ENCODE results near the gene POPDC2. TPM values are rescaled to one million over a fixed set of nuclear protein-coding genes. Genes with fewer than 3 reads are reported as not detected.
"Not testable (repeated sequence)": the region's sequence is repeated elsewhere in the genome, so short reads cannot be mapped to it uniquely, and the experiment has no call there.

The POPDC2 gene
- total RNA-seq, 1 experiment from 2014 or later, result 0.77 TPM

DNA sequence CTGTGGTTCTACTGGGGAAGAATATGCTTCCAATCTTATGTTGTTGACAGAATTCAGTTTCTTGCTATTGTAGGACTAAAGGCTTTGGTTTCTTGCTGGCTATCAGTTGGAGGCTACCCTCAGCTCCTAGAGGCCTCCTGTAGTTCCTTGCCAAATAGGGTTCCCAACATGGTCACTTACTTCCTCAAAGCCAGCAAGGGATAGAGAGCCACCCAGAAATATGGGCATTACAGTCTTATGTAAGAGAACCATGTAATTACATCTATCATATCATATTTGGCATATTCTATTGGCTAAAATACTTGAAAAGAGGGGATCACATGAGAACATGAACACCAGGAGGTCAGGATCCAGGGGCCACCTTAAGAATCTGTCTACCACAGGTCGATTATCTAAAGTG lies 23.0 kb upstream of the POPDC2 start:
- intact Hi-C loops (cut with micrococcal nuclease; ENCODE audit: unreplicated experiment), result loop anchor here (5.0 kb wide), 1 partner anchor 801 kb away; no protein-coding TSS in a partner anchor
- DNase-seq, result no peak
- Mint-ChIP-seq H3K4me3 (ENCODE audit: unreplicated experiment) (no peak overlapping the region), H3K9me3 (ENCODE audit: unreplicated experiment) (peaks cover 12% of the 10 kb centered on the region), H3K27ac (ENCODE audit: unreplicated experiment) (no peak overlapping the region), H3K36me3 (ENCODE audit: insufficient read depth, unreplicated experiment) (no peaks in the 10 kb centered on the region), H3K27me3 (ENCODE audit: insufficient read depth, unreplicated experiment) (no peaks in the 10 kb centered on the region), H3K4me1 (ENCODE audit: low read depth, unreplicated experiment) (no peaks in the 10 kb centered on the region)
- Histone ChIP-seq H3K4me1 (no peaks in the 10 kb centered on the region), H3K36me3 (ENCODE audit: control insufficient read depth, insufficient read depth, low read length) (no peaks in the 10 kb centered on the region), H3K9me3 (no peaks in the 10 kb centered on the region), H3K4me3 (ENCODE audit: low read depth, low read length) (no peak overlapping the region), H3K27me3 (replicated peaks; ENCODE audit: control insufficient read depth, insufficient read depth, low read length) (no peaks in the 10 kb centered on the region)
- TF ChIP-seq CTCF (IDR thresholded peaks at IDR 0.05; ENCODE audit: insufficient read depth in 1 of 2, low read depth in 1 of 2, low read length in 1 of 2, severe bottlenecking in 1 of 2, unreplicated experiment in 1 of 2), result no peak
- POLR2A ChIA-PET, result no interaction called here
- CTCF ChIA-PET, result interaction anchor here (0.8 kb wide), 1 partner anchor 123 kb away, joined by 11 read pairs; no protein-coding TSS in a partner anchor
- no TSS peak for BruUV-seq (replicated peaks)

- Mint-ChIP-seq H3K27me3 (ENCODE audit: insufficient read depth, unreplicated experiment) (no peaks in the 10 kb centered on the region), H3K4me1 (ENCODE audit: low read depth, unreplicated experiment) (peaks cover 6% of the 10 kb centered on the region), H3K27ac (ENCODE audit: unreplicated experiment) (no peak overlapping the region), H3K4me3 (ENCODE audit: unreplicated experiment) (no peak overlapping the region), H3K9me3 (ENCODE audit: unreplicated experiment) (no peaks in the 10 kb centered on the region), H3K36me3 (ENCODE audit: insufficient read depth, unreplicated experiment) (peaks cover 7% of the 10 kb centered on the region)
- peak in 1 of 2 experiments; percentile 34 for DNase-seq
- Histone ChIP-seq H3K27me3 (replicated peaks; ENCODE audit: control insufficient read depth, insufficient read depth, low read length) (no peaks in the 10 kb centered on the region), H3K4me1 (peaks cover 4% of the 10 kb centered on the region), H3K4me3 (ENCODE audit: low read depth, low read length) (no peak overlapping the region), H3K36me3 (ENCODE audit: control insufficient read depth, insufficient read depth, low read length) (no peaks in the 10 kb centered on the region), H3K9me3 (no peaks in the 10 kb centered on the region)
- BruUV-seq (replicated peaks), result no TSS peak
- intact Hi-C loops (cut with micrococcal nuclease; ENCODE audit: unreplicated experiment), result loop anchor here (1.0 to 5.0 kb wide), 3 partner anchors 156 to 799 kb away; no protein-coding TSS in a partner anchor
- POLR2A ChIA-PET, result no interaction called here
- peak; percentile 27 to 35 for TF ChIP-seq CTCF (IDR thresholded peaks at IDR 0.05; ENCODE audit: insufficient read depth in 1 of 2, low read depth in 1 of 2, low read length in 1 of 2, severe bottlenecking in 1 of 2, unreplicated experiment in 1 of 2)
- CTCF ChIA-PET, result interaction anchor here (0.6 to 2.0 kb wide), 2 partner anchors 440 to 470 kb away, joined by 4 to 6 read pairs; partner anchors contain the start of gene B4GALT4
Observed at GRCh38 chr3:119681279-119681678, 20.9 kb upstream of the POPDC2 start.

DNA sequence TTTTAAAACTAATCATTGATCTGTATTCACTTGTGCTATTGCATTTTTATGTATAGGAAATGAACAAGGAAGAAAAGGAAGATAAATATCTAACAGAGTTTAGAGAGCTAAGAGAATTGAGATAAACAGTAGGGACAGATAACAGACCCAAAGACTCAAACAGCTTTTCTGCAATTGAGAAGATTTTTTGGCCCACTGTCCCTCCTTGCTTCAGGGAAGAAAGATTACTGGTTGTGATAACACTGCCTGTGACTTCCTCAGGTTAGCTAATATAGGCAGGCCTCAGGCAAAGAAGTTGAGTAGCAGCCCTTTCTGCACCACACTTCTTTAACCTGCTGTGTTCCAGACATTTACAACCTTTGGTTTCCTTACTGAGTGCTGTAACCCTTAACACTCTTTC lies 19.5 kb upstream of the POPDC2 start:
- Mint-ChIP-seq H3K27ac (ENCODE audit: unreplicated experiment) (no peak overlapping the region), H3K27me3 (ENCODE audit: insufficient read depth, unreplicated experiment) (no peaks in the 10 kb centered on the region), H3K4me3 (ENCODE audit: unreplicated experiment) (no peak overlapping the region), H3K4me1 (ENCODE audit: low read depth, unreplicated experiment) (peaks cover 6% of the 10 kb centered on the region), H3K36me3 (ENCODE audit: insufficient read depth, unreplicated experiment) (peaks cover 7% of the 10 kb centered on the region), H3K9me3 (ENCODE audit: unreplicated experiment) (no peaks in the 10 kb centered on the region)
- Histone ChIP-seq H3K36me3 (ENCODE audit: control insufficient read depth, insufficient read depth, low read length) (no peaks in the 10 kb centered on the region), H3K4me3 (ENCODE audit: low read depth, low read length) (no peak overlapping the region), H3K9me3 (no peaks in the 10 kb centered on the region), H3K4me1 (peaks cover 13% of the 10 kb centered on the region), H3K27me3 (replicated peaks; ENCODE audit: control insufficient read depth, insufficient read depth, low read length) (no peaks in the 10 kb centered on the region)
- ChIA-PET CTCF (no interaction called here), POLR2A (no interaction called here)
- intact Hi-C loops (cut with micrococcal nuclease; ENCODE audit: unreplicated experiment), result loop anchor here (5.0 to 10.0 kb wide), 4 partner anchors 48 to 798 kb away; no protein-coding TSS in a partner anchor
- no TSS peak for BruUV-seq (replicated peaks)
- DNase-seq, result no peak
- no peak for TF ChIP-seq CTCF (IDR thresholded peaks at IDR 0.05; ENCODE audit: insufficient read depth in 1 of 2, low read depth in 1 of 2, low read length in 1 of 2, severe bottlenecking in 1 of 2, unreplicated experiment in 1 of 2)

- CTCF ChIA-PET; H3K36me3 Mint-ChIP-seq (ENCODE audit: insufficient read depth, unreplicated experiment); DNase-seq; H3K27me3 ChIP-seq (replicated peaks; ENCODE audit: control insufficient read depth, insufficient read depth, low read length); H3K9me3 ChIP-seq; H3K27me3 Mint-ChIP-seq (ENCODE audit: insufficient read depth, unreplicated experiment); H3K9me3 Mint-ChIP-seq (ENCODE audit: unreplicated experiment); H3K4me3 ChIP-seq (ENCODE audit: low read depth, low read length); BruUV-seq (replicated peaks); H3K27ac Mint-ChIP-seq (ENCODE audit: unreplicated experiment); POLR2A ChIA-PET; H3K36me3 ChIP-seq (ENCODE audit: control insufficient read depth, insufficient read depth, low read length); H3K4me1 Mint-ChIP-seq (ENCODE audit: low read depth, unreplicated experiment): not testable (repeated sequence)
- H3K4me3 Mint-ChIP-seq (ENCODE audit: unreplicated experiment), result peak overlapping the region; percentile 84
- intact Hi-C loops (cut with micrococcal nuclease; ENCODE audit: unreplicated experiment), result loop anchor here (5.0 to 10.0 kb wide), 3 partner anchors 46 to 263 kb away; no protein-coding TSS in a partner anchor
- peaks cover 13% of the 10 kb centered on the region for H3K4me1 ChIP-seq
Observed at GRCh38 chr3:119678209-119678608, 17.8 kb upstream of the POPDC2 start.
